K562 (cell line): ENCODE data around the gene ACSL5. TPM values are rescaled to one million over a fixed set of nuclear protein-coding genes. Genes with fewer than 3 reads are reported as not detected.

Experiments
- ARNT ChIP-seq, 2 experiments: fragments of 450-650 bp; IDR thresholded peaks; 2 replicates each; pipeline ENCODE4 v1.6.1; 2016; ENCODE audit warnings: mild to moderate bottlenecking in 1 of 2
- CBFA2T2 ChIP-seq: fragments of 450-650 bp; conservative IDR thresholded peaks from 2 replicates; pipeline ENCODE4 v1.6.1; 2017; ENCODE audit warnings: mild to moderate bottlenecking
- CXXC5 ChIP-seq: fragments of 250-450 bp; sonication (Bioruptor Pico); IDR thresholded peaks from 2 replicates; pipeline ENCODE4 v1.8.0; 2022; ENCODE audit warnings: inconsistent platforms, mild to moderate bottlenecking, moderate library complexity
- EHMT2 ChIP-seq: fragments of 450-650 bp; IDR thresholded peaks from 2 replicates; pipeline ENCODE4 v1.6.1; 2018; ENCODE audit warnings: antibody characterized with exemption
- ESRRA ChIP-seq: fragments of 450-650 bp; IDR thresholded peaks from 2 replicates; pipeline ENCODE4 v1.6.1; 2014; ENCODE audit warnings: low read depth, mild to moderate bottlenecking, moderate library complexity, borderline replicate concordance
- FOXK1 ChIP-seq: sonication (generic); formaldehyde crosslinking; IDR thresholded peaks from 2 replicates; pipeline ENCODE4 v1.8.0; 2022; ENCODE audit warnings: missing genetic modification reagents, mild to moderate bottlenecking, borderline replicate concordance
- KDM4B ChIP-seq, 2 experiments: fragments of 450-650 bp in 1 of 2; sonication (generic) in 1 of 2; IDR thresholded peaks; 2 replicates each; pipeline ENCODE4 v1.6.1; 2016 to 2017; ENCODE audit warnings: borderline replicate concordance in 2 of 2, antibody characterized with exemption in 1 of 2, low read depth in 1 of 2, mild to moderate bottlenecking in 1 of 2
- NFYB ChIP-seq: IDR thresholded peaks from 2 replicates; pipeline ENCODE4 v1.6.1; 2011; ENCODE audit warnings: mild to moderate bottlenecking, moderate library complexity; ENCODE audit not compliant: insufficient read length; ENCODE audit errors: extremely low read depth
- POLR3G ChIP-seq: IDR thresholded peaks from 2 replicates; pipeline ENCODE4 v1.6.1; 2011; ENCODE audit not compliant: insufficient read length, insufficient replicate concordance; ENCODE audit errors: extremely low read depth
- POU5F1 ChIP-seq: fragments of 150-350 bp; IDR thresholded peaks from 2 replicates; pipeline ENCODE4 v1.6.1; 2014; ENCODE audit warnings: borderline replicate concordance, low read length, low read depth, mild to moderate bottlenecking; ENCODE audit not compliant: partially characterized antibody
- SMAD4 ChIP-seq: fragments of 250-450 bp; sonication (Bioruptor Pico); conservative IDR thresholded peaks from 2 replicates; pipeline ENCODE4 v1.8.0; 2021; ENCODE audit warnings: inconsistent platforms, mild to moderate bottlenecking, moderate library complexity
- SNRNP70 ChIP-seq: fragments of 200-400 bp; formaldehyde crosslinking; optimal IDR thresholded peaks from 2 replicates; pipeline ENCODE3; 2017; ENCODE audit warnings: low read depth, low read length
- TCF7L2 ChIP-seq: fragments of 150-350 bp; IDR thresholded peaks from 2 replicates; pipeline ENCODE4 v1.6.1; 2016; ENCODE audit warnings: low read depth, mild to moderate bottlenecking, low read length, moderate library complexity
- ZNF282 ChIP-seq: sonication (generic); formaldehyde crosslinking; IDR thresholded peaks from 2 replicates; pipeline ENCODE4 v1.8.1; 2023; ENCODE audit warnings: missing genetic modification reagents
- polyA plus RNA-seq, 8 experiments: library from polyadenylated mRNA; depleted of rRNA in 4 of 8; stranded (reverse) in 5 of 8; unstranded in 3 of 8; fragments of >200 nt; fragmentation: Nextera tagmentation in 2 of 8; fragmentation: Illumina TruSeq in 1 of 8; extraction: Ambion mirVana in 2 of 8; extraction: Trizol in 1 of 8; gene quantifications; 2 replicates each; pipeline versions ENCODE4 v1.2.1 to v1.2.3, GENCODE V29; 2011 to 2014; ENCODE audit warnings: inconsistent platforms in 1 of 8, missing spikeins in 1 of 8
- total RNA-seq, 7 experiments: library from RNA; depleted of rRNA in 6 of 7; stranded (reverse); fragments of >200 nt in 6 of 7; fragmentation: Illumina TruSeq in 2 of 7; extraction: Trizol in 2 of 7; gene quantifications; 2 replicates each; pipeline versions ENCODE4 v1.2.1 to v1.2.3, GENCODE V29; 2011 to 2021; ENCODE audit warnings: low replicate concordance in 1 of 7
- TF ChIP-seq, protein P1 (sequence below), 2 experiments: fragments of 450-650 bp; formaldehyde crosslinking in 1 of 2; IDR thresholded peaks; 2 replicates each; pipeline versions ENCODE4 v1.4.0 to v1.6.1; 2014 to 2020; ENCODE audit warnings: mild to moderate bottlenecking in 2 of 2, borderline replicate concordance in 1 of 2, low read depth in 1 of 2
- TF ChIP-seq, protein P2 (sequence below): sonication (generic); formaldehyde crosslinking; IDR thresholded peaks from 2 replicates; pipeline ENCODE4 v1.8.1; 2023; ENCODE audit warnings: missing genetic modification reagents, mild to moderate bottlenecking, borderline replicate concordance

ACSL5 gene
- total and polyA plus RNA-seq, 9 of the 15 experiments (the other 6 are each of a cell fraction or from before 2014, with no cell fraction given), result 0.19 to 1.4 (median 0.55) TPM

DNA sequence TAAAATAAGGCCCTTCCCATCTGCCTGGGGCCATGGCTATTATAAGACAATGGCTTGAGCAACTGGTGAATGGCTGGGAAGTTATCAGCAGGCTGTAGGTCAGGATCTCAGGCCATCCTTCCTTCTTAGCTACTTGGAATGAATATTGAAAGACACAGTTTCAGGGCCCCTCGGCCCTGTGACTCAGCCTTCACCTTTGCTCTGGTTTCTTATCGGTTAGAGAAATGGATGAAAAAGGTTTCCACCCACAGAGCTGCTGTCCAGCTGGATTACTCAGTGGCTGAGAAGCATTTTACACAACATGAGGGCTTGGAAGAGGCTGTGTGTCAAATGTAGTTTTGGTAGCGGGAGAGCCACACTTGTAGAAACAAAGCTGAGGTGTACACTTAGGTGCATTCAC lies 9.4 kb downstream of the ACSL5 start (continued):
- TF ChIP-seq, protein P1, sequence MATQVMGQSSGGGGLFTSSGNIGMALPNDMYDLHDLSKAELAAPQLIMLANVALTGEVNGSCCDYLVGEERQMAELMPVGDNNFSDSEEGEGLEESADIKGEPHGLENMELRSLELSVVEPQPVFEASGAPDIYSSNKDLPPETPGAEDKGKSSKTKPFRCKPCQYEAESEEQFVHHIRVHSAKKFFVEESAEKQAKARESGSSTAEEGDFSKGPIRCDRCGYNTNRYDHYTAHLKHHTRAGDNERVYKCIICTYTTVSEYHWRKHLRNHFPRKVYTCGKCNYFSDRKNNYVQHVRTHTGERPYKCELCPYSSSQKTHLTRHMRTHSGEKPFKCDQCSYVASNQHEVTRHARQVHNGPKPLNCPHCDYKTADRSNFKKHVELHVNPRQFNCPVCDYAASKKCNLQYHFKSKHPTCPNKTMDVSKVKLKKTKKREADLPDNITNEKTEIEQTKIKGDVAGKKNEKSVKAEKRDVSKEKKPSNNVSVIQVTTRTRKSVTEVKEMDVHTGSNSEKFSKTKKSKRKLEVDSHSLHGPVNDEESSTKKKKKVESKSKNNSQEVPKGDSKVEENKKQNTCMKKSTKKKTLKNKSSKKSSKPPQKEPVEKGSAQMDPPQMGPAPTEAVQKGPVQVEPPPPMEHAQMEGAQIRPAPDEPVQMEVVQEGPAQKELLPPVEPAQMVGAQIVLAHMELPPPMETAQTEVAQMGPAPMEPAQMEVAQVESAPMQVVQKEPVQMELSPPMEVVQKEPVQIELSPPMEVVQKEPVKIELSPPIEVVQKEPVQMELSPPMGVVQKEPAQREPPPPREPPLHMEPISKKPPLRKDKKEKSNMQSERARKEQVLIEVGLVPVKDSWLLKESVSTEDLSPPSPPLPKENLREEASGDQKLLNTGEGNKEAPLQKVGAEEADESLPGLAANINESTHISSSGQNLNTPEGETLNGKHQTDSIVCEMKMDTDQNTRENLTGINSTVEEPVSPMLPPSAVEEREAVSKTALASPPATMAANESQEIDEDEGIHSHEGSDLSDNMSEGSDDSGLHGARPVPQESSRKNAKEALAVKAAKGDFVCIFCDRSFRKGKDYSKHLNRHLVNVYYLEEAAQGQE (IDR thresholded peaks at IDR 0.05; ENCODE audit: borderline replicate concordance), result peak; percentile 93
- TF ChIP-seq, protein P1 (CRISPR knock-in tag; IDR thresholded peaks at IDR 0.05; ENCODE audit: low read depth), result peak; percentile 78; the same call in 1 of the 2 replicates
- TF ChIP-seq, protein P2, sequence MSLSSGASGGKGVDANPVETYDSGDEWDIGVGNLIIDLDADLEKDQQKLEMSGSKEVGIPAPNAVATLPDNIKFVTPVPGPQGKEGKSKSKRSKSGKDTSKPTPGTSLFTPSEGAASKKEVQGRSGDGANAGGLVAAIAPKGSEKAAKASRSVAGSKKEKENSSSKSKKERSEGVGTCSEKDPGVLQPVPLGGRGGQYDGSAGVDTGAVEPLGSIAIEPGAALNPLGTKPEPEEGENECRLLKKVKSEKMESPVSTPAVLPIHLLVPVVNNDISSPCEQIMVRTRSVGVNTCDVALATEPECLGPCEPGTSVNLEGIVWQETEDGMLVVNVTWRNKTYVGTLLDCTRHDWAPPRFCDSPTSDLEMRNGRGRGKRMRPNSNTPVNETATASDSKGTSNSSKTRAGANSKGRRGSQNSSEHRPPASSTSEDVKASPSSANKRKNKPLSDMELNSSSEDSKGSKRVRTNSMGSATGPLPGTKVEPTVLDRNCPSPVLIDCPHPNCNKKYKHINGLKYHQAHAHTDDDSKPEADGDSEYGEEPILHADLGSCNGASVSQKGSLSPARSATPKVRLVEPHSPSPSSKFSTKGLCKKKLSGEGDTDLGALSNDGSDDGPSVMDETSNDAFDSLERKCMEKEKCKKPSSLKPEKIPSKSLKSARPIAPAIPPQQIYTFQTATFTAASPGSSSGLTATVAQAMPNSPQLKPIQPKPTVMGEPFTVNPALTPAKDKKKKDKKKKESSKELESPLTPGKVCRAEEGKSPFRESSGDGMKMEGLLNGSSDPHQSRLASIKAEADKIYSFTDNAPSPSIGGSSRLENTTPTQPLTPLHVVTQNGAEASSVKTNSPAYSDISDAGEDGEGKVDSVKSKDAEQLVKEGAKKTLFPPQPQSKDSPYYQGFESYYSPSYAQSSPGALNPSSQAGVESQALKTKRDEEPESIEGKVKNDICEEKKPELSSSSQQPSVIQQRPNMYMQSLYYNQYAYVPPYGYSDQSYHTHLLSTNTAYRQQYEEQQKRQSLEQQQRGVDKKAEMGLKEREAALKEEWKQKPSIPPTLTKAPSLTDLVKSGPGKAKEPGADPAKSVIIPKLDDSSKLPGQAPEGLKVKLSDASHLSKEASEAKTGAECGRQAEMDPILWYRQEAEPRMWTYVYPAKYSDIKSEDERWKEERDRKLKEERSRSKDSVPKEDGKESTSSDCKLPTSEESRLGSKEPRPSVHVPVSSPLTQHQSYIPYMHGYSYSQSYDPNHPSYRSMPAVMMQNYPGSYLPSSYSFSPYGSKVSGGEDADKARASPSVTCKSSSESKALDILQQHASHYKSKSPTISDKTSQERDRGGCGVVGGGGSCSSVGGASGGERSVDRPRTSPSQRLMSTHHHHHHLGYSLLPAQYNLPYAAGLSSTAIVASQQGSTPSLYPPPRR (CRISPR knock-in tag), result no peak
- peak; percentile 78 for TF ChIP-seq SMAD4 (CRISPR knock-in tag)
- 0 out of 4 replicates have a peak, but pooled peaks of 1 of the 2 experiments have one; percentile 24 for TF ChIP-seq ARNT (IDR thresholded peaks at IDR 0.05)
- no peak for TF ChIP-seq KDM4B (IDR thresholded peaks at IDR 0.05; ENCODE audit: borderline replicate concordance in 2 of 2, low read depth in 1 of 2)
- TF ChIP-seq CBFA2T2, result peak; percentile 82
- TF ChIP-seq ESRRA, result no peak
- no peak for TF ChIP-seq SNRNP70
- TF ChIP-seq EHMT2, result peak; percentile 88
- no peak for TF ChIP-seq NFYB
- TF ChIP-seq FOXK1 (CRISPR knock-in tag), result no peak
- TF ChIP-seq POLR3G, result no peak
- no peak for TF ChIP-seq TCF7L2
- no peak for TF ChIP-seq POU5F1
- peak; percentile 42 for TF ChIP-seq CXXC5 (CRISPR knock-in tag)
- TF ChIP-seq ZNF282, result no peak
